ENCODE results near the gene PSMD6.
A peak's percentile ranks its signal among the peaks of the same experiment; 100 is the strongest.

Gene PSMD6

GRCh38 chr3:64046592-64046991, 23.3 kb upstream of the PSMD6 start:
- DNase-seq (ENCODE audit: low spot score) = no peak

DNA sequence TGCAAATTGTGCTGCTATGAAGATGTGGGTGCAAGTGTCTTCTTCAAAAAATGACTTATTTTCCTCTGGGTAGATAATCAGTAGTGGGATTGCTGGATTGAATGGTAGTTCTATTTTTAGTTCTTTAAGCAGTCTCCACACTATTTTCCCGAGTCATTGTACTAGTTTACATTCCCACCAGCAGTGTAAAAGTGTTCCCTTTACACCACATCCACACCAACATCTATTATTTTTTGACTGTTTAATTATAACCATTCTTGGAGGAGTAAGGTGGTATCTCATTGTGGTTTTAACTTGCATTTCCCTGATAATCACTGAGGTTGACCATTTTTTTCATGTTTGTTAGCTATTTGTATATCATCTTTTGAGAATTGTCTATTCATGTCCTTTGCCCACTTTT, 19.7 kb upstream of the PSMD6 start:
- DNase-seq (ENCODE audit: low spot score) = no peak

GRCh38 chr3:64039981-64040733, 16.9 kb upstream of the PSMD6 start:
- no peak for DNase-seq (ENCODE audit: low spot score)

DNA sequence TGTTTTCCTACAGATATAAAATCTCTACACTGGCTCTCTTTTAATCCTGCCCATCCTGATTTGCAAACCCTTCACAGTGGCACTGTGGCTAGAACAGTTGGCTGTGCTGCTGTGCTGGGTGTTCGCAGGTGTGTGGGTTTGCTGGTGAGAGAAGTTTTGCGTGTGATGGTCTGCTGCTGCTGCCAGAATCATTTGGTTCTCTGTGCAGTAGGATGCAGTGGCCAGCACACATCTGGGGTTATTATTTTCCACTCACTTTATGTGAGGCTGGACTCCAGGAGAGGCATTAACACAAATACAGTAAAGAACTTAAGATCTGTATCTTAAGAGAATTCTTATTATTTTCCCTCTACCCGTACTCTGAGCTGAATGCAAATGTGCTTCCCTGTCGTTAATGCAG, 16.0 kb upstream of the PSMD6 start:
- DNase-seq (ENCODE audit: low spot score) = no peak

DNA sequence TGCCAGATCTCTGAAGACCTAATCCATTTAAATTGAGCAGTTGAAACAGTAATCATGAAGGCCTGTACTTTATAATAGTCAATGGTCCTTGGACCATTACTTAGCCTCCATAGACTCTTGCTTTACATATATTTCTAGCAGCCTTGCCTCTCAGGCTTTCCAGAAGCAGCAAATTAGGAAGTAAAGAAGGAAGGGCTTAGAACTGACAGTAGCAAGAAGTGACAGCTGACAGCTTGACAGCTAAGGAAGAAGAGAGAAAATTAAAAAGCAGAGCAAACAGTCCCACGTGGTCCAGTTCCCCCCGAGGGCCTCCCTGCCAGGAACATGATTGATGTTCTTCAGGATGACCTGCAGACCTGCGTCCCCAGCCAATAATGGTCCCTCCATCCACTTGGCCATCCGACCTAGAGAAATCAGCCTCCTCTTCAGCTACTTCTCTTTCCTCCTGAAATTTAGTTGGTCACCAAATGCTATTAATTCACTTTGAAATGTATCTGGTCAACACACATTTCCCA, 15.0 kb upstream of the PSMD6 start:
- DNase-seq (ENCODE audit: low spot score) = no peak

GRCh38 chr3:64037084-64037483, 13.8 kb upstream of the PSMD6 start:
- no peak for DNase-seq (ENCODE audit: low spot score)

DNA sequence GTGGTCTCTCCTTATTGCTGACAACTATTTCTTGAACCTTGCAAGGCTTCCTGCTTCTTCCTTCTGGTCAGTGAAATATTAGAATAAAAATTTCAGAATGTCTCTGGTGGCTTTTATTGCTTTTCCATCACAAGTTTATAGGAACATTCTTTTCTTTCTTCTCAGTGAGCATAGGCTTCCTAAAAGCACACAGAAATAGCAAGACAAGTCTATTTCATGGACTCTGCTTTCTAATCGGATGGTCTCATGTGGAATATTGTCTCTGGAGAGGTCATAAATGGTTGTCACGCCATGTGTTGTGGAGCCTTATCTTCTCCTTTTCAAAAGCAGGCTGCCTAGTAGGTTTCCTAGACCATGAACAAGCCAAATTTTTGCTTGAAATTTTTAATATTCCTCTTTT, 9.8 kb upstream of the PSMD6 start:
- no peak for DNase-seq (ENCODE audit: low spot score)

DNA sequence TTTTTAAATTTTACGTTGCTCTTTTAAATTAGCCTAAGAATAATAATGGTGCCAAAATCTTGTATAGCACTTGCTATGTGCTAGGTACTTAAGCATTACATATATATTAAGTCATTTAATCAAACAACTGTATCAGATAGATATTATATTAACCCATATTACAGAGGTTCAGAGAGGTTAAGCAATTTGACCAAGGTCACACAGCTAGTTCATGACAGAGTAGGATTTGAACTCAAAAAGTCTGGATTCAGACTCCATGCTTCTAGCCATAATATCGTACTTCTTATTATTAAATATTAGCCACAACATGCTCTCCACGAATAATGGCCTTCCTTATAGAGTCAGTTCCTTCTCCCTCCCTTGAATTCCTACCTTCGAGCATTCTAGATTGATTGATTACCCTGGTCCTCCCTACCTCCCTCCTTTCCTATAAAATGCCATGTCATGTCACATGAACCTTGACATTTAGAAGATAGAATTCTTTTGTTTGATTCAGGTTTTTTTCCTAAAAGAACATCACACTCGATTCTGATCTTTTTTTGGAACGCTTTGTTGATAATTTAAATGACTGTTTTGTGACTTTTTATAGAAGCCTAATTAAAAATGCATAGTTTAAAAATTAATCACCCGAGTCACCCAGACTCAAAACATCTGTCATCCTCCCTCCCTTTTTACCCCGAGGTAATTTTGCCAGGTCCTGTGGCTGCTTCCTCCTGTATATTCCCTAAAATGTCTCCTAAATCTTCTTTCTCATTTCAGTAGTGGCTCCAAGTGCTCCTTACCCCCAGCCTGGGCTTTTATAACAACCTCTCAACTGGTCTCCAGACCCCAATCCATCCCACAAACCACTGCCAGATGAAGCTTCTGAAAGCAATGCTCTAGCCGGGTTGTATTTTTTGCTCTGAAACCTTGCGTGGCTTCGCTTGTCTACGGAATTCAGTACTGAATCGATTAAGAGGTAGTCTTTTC, 8.5 kb upstream of the PSMD6 start:
- DNase-seq (ENCODE audit: low spot score) = no peak

DNA sequence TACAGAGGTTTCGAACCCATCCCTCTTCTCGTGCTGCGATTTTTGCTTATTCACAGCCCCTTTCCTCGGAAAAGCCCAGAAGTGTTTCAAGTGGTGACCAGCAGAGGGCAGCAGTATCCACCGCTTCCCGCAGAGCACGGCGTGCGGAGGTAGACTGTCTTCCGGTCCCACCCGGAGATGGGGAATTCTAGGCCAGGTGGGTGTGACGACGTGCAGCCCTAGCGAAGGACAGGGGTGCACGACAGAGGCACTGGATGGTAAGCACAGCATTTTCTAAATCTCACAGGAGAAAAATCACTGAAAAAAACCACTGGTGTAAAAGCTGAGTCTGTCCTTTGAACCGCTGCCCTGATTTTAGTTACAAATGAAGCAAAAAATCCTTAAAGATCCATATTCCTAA, 7.4 kb upstream of the PSMD6 start:
- peak; percentile 67 for DNase-seq (ENCODE audit: low spot score)

DNA sequence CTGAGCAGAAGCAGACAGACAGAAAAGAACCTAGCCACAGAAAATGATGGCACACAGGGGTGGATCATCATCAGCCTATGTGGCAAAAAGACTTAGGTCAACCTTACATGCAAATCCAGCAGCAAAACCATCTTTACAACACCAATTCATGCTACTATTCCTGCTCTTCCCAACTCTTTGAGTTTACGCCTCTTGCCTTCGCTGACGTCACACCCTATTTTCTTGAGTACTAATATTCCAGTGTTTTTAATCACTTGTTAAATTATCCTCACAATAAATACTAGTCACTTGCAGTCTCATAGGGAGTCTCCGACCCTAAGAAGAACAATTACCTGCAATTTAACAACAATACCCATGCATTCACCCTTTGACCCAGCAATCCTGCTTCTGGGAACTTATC, 6.0 kb upstream of the PSMD6 start:
- no peak for DNase-seq (ENCODE audit: low spot score)

DNA sequence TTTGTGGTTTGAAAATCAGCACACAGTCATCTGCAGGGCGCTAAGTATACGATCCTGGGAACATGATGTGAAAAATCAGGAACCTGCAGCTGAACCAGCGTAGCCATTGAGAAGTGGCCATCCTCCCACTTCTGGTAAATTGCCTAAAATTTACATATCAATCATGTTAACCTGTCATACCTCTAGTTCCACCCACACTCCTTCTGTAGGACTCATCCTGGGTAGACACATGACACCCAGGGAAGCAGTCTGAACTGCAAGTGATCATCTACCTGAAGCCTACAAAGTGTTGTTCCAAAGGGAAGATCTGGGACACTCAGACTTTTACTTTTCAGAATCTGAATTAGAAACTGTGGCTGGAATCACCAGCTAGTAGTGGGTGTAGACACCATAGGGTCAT, 5.5 kb upstream of the PSMD6 start:
- DNase-seq (ENCODE audit: low spot score) = no peak

DNA sequence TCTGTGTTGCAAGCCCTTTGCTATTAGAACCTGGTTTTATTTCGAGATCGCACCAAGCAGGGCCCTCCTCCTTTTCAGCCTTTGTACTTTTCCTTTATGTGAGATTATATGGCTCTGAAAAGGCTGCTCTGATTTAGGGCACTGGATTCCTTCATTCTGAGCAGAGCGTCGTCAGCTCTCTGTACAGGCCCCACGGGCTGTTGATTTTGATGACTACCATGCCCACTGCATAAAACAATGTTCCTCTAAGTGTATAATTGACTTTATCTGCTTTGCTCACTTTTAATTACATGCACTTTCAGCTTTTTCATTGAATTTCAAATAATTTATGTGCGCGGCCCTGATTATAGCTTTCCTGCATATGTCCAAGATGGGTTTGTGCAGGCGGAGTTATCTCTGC, 4.4 kb upstream of the PSMD6 start:
- no peak for DNase-seq (ENCODE audit: low spot score)

- no peak for DNase-seq (ENCODE audit: low spot score)
Measured at GRCh38 chr3:64026346-64026745, 3.1 kb upstream of the PSMD6 start.

GRCh38 chr3:64023861-64024223, 548 bp upstream of the PSMD6 start:
- no peak for DNase-seq (ENCODE audit: low spot score)

DNA sequence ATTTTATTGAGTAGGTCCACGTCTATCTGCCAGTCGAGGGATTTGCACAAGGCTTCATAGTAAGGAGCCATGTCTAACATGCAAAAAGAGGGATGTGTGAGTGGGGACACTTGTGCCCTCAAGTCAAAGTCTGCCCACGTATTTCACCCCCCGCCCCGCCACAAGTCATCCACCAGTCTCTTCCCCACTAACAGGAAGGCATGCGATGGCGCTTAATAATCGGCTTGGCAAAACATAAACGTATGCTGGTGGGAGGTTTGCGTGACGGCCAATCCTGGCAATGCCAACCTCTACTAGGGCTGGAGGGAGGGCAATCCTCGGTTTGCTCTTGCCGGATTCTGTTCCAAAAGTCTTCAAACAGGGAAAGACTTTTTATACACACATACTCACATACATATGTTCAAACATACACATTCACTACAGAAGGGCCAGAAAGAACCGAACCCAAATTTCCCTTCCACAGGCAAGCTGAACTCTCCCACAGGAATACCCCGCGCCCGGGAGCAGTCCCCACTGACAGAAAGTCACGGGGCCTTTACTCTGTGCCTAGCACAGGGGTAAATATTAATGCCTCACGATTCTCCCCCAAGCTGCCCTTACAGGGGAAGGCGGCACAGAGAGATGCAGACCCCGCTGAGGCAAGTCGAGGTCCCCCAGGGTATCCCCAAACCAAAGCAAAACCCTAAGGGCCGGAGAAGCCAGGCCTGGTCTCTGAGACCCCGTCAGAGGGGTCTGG, 675 bp downstream of the PSMD6 start:
- no peak for DNase-seq (ENCODE audit: low spot score)

DNA sequence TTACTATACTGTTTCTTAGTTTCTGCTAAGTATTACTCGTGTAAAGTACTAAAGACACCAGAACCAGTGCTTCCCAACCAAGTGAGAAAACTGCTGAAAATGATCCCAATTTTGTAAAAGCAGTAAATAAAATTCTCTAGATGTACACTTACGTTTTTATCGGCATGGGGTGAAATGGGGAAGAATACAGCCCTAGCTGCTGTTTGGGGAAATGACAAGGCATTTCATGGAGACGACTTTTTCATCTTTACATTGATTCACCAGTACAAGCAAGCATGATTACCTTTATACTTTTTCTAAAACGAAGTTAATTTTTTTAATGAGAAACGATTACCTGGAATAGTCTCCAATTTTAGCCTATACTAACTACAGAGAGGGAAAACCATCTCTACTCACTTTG, 1.4 kb downstream of the PSMD6 start:
- no peak for DNase-seq (ENCODE audit: low spot score)

DNA sequence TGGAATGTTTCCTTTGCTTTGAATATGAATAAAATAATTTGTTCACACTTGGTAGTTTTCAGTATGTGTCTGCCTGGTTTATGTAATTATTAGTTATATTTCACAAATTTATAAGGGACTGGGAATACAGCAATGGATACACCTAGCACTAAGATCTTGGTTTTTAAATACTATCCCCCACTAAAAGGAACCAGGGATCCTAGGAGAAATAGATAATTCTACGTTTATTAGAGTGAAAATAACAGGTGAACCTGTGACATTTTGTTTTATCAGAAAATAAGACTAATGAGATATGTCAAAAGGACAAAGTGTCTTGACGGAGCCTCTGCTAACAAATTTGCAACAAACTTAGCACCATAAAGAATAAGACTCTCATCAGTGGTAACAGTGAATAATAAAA, 3.4 kb downstream of the PSMD6 start:
- DNase-seq (ENCODE audit: low spot score) = no peak

DNA sequence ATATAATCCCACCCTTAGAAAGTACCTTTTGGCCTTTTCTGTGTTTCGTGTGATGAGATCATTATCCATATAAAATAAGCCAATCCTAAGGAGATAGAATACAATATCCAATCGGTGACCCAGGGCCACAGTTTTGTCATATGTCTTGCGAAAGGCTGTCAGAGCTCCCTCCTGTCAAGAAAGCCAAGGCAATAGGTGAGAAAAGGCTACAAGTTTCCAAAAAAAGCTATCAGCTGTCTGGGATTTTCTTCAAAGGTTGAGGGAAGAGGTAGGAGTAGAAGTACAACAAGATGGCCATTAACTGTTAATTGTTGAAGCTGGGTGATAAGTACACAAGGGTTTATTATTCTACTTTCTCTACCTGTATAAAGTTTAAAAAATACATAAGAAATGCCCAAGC, 4.0 kb downstream of the PSMD6 start:
- DNase-seq (ENCODE audit: low spot score) = no peak

- no peak for DNase-seq (ENCODE audit: low spot score)
Measured at GRCh38 chr3:64016941-64017620, 6.2 kb downstream of the PSMD6 start.

- DNase-seq (ENCODE audit: low spot score) = peak; percentile 31
Measured at GRCh38 chr3:64011685-64012084, 11.6 kb downstream of the PSMD6 start.

DNA sequence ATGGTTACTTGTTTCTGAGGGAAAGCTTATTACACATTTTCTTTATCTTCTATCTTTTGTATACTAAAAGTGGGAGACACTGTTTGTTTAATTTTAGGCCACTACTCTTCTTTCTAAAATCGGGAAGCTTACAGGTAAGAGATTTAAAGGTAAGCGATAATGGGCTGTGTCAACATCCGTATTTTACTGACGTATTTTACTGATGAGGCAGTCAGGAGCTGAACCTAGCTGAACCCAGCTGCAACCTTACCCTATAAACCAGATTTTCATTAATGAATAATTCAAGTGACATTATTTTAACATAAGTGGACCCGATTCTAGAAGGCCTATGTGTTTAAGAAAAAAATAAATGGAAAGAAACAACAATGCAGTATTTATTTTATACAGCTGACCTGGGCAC, 13.1 kb downstream of the PSMD6 start:
- DNase-seq (ENCODE audit: low spot score) = no peak

DNA sequence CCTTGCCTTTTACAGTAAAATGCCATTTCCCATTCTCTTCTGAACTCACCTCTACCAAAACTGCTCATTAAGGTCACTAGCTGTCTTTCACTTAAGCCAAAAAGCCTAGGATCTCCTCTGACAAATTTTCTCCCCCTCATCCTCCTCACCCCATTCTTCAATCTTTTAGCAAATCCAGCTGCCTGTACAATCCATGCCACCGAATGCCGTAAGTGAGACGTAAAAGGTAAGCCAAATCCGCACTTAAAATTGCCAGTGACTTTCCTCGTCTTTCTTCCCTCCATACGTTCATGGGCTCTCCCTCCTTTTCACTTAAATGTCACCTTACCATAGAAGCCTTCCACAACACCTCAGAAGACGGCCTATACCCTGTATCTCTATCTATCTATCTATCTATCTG, 13.8 kb downstream of the PSMD6 start:
- DNase-seq (ENCODE audit: low spot score) = no peak
